ENCODE measurements around the gene DUS4L.
A peak's percentile ranks its signal among the peaks of the same experiment; 100 is the strongest.
"Not testable (repeated sequence)": the region's sequence is repeated elsewhere in the genome, so short reads cannot be mapped to it uniquely, and the experiment has no call there.

DUS4L gene

GRCh38 chr7:107563775-107564552 lies at the start of gene DUS4L, which contains the start of gene COG5:
Gene DUS4L, plus strand, starts transcription at chr7:107563971. Its CDS starts 3,100 bp downstream, at chr7:107567071.
Gene COG5, minus strand, starts transcription at chr7:107563920. Its CDS starts 24 bp downstream, at chr7:107563896.
- peak; percentile 74 to 92 for DNase-seq

GRCh38 chr7:107526672-107527071 lies 37.1 kb upstream of the DUS4L start:
- no peak for DNase-seq

GRCh38 chr7:107527196-107527595 lies 36.6 kb upstream of the DUS4L start:
- no peak for DNase-seq

GRCh38 chr7:107528461-107528860 lies 35.3 kb upstream of the DUS4L start:
- DNase-seq, result no peak

- no peak for DNase-seq
Measured at GRCh38 chr7:107530751-107531150, 33.0 kb upstream of the DUS4L start.

GRCh38 chr7:107534139-107534538 lies 29.6 kb upstream of the DUS4L start:
- DNase-seq, result no peak

- DNase-seq, result not testable (repeated sequence)
Measured at GRCh38 chr7:107537228-107537627, 26.5 kb upstream of the DUS4L start.

GRCh38 chr7:107538001-107538400 lies 25.8 kb upstream of the DUS4L start:
- DNase-seq, result peak; percentile 97 to 99

GRCh38 chr7:107543338-107543993 lies 20.3 kb upstream of the DUS4L start:
- DNase-seq, result no peak

GRCh38 chr7:107544848-107545591 lies 18.8 kb upstream of the DUS4L start:
- no peak for DNase-seq

GRCh38 chr7:107551936-107552335 lies 11.8 kb upstream of the DUS4L start:
- no peak for DNase-seq

GRCh38 chr7:107555893-107556292 lies 7.9 kb upstream of the DUS4L start:
- no peak for DNase-seq

GRCh38 chr7:107559864-107560263 lies 3.9 kb upstream of the DUS4L start:
- DNase-seq, result no peak

- no peak for DNase-seq
Measured at GRCh38 chr7:107560898-107561516, 2.8 kb upstream of the DUS4L start.

GRCh38 chr7:107563081-107563774 lies 543 bp upstream of the DUS4L start:
- DNase-seq, result peak; percentile 21 to 79

GRCh38 chr7:107564553-107565298 lies 955 bp downstream of the DUS4L start:
- no peak for DNase-seq

GRCh38 chr7:107570298-107570697 lies 6.5 kb downstream of the DUS4L start:
- DNase-seq, result no peak

GRCh38 chr7:107573537-107573936 lies 9.8 kb downstream of the DUS4L start:
- DNase-seq, result no peak

GRCh38 chr7:107579554-107579884 lies 15.7 kb downstream of the DUS4L start:
- peak; percentile 76 to 87 for DNase-seq

GRCh38 chr7:107579885-107580715 lies 16.3 kb downstream of the DUS4L start, which contains the start of gene BCAP29:
Gene BCAP29, plus strand, starts transcription at chr7:107580246. Its CDS starts 527 bp downstream, at chr7:107580773.
- DNase-seq, result peak; percentile 76 to 96
